Left colon (tissue), 2 donors: ENCODE measurements around the gene KANK3. TPM values are rescaled to one million over a fixed set of nuclear protein-coding genes. Genes with fewer than 3 reads are reported as not detected.
A peak's percentile ranks its signal among the peaks of the same experiment; 100 is the strongest.
"Not testable (repeated sequence)": the region's sequence is repeated elsewhere in the genome, so short reads cannot be mapped to it uniquely, and the experiment has no call there.

Experiments
- ATAC-seq: fragments of 200-7000 bp; cut with Tn5 transposase; one replicate; pipeline ENCODE4 v1.9.1; 2020; ENCODE audit warnings: mild to moderate bottlenecking, moderate library complexity
- DNase-seq, 2 donors: peaks; one replicate each; pipeline ENCODE4 v3.0.0-alpha.2; 2020
- intact Hi-C, 2 donors: fragments of 100-400 bp; cut with DNase I in 1 of 2; cut with micrococcal nuclease in 1 of 2; formaldehyde crosslinking; loops; one replicate each; pipeline versions ENCODE4 v1.11.2 to v1.14.0; 2022; cut with DNase I, micrococcal nuclease
- microRNA-seq, 2 donors: library from miRNA; unstranded; fragments of <30 nt; microRNA quantifications; one replicate each; pipeline versions ENCODE4 v1.1.0 to v1.2.0, GENCODE V29; 2020
- total RNA-seq, 2 donors: library from RNA; stranded (reverse); fragmentation: NEBNext Ultra II Directional; extraction: Animal tissue kit (Norgen Biotek cat#: 25700); gene quantifications; one replicate each; pipeline ENCODE4 v1.2.1, GENCODE V29; 2021
- donor health status: DM: no; HTN: no; CAD: no.
- donor health status: DM: yes; HTN: yes; CAD: no.

The KANK3 gene
- total RNA-seq, 2 donors from 2014 or later = 2.4 to 2.6 TPM

DNA sequence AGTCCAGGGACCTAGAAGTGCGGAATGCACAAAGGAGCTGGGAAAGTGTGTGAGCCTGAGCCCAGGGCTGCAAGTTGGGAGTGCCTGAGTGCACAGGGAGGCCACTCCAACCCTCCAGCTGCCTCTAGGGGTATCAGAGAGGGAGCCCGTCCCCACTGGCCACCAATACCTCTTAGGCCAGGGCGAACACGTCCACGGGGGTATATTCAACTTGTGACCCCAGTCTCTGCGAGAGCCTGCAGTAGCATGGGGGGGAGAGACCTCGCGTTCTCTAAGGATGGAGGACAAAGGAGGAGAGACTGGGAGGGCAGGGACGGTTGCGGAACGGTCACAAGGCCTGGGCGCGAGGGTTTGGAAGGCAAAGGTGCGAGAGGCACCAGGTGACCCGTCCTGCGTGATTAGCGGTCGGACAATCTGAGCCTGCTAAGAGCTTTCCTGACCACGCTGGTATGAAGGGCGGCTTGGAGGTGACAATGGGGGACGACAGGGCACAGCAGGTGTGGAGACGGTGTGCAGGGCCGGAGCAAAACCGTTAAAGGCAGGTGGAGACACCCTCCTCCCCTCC, 35.6 kb downstream of the KANK3 start:
- intact Hi-C loops = no loop called here
- ATAC-seq (peak; percentile 27), DNase-seq (no peak)

DNA sequence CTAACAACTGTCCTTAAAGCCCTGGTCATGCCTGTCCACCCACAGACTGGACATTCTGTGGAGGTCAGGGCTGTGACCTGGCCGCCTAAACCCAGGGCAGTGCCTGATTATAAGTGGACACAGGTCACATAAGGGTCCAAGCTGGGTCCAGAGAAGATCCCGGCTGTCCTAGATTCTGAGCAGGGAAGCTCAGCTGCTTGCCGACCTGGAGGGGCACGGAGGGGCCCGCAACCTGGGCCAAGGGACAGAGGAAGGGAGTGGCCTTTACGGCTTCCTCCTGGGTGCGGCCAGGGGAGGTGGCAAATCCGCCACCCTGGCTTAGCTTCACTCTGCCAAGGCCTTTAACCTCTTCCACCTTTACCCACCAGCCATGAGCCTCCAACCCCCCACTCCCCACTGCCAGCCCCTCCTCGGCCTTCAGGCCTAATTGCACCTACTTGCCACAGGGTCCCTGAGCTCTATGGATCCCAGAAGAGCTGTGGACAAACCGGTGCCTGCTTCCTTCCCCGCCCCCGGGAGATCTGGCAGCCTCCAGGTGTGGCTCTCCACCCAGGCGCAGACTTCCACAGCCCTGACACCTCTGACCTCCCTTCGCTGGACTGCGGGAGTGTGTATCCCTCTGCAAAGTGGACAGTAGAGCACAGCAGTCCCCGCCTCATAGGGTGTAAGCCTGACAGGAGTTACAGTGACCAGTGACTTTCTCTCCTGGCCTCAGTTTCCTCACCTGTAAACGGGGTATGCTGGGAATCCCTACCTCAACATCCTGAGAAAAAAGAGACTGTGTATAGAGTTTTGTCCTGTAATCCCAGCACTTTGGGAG, 36.6 kb downstream of the KANK3 start:
- peak; percentile 61 for ATAC-seq
- DNase-seq = peak; percentile 57
- intact Hi-C loops = no loop called here

DNA sequence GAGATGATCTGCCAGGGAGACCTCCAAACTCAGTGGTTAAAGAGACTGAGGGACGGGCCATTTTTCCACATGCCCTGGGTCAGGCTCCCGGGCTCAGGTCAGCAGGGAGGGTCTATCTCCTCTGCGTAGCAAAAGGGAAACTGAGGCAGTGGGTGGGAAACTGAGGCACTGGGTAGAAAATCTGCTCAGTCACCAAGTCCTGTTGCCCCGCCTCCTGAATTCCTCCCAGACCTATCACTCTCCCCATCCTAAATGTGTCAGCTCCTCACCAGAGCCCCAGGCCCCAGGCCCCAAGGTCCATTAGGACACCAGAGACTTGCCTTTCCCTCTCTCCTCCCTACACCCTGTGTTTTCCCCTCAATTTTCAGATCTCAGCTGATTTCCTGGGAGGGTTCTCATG, 37.3 kb downstream of the KANK3 start:
- DNase-seq = no peak
- no peak for ATAC-seq
- intact Hi-C loops = no loop called here

DNA sequence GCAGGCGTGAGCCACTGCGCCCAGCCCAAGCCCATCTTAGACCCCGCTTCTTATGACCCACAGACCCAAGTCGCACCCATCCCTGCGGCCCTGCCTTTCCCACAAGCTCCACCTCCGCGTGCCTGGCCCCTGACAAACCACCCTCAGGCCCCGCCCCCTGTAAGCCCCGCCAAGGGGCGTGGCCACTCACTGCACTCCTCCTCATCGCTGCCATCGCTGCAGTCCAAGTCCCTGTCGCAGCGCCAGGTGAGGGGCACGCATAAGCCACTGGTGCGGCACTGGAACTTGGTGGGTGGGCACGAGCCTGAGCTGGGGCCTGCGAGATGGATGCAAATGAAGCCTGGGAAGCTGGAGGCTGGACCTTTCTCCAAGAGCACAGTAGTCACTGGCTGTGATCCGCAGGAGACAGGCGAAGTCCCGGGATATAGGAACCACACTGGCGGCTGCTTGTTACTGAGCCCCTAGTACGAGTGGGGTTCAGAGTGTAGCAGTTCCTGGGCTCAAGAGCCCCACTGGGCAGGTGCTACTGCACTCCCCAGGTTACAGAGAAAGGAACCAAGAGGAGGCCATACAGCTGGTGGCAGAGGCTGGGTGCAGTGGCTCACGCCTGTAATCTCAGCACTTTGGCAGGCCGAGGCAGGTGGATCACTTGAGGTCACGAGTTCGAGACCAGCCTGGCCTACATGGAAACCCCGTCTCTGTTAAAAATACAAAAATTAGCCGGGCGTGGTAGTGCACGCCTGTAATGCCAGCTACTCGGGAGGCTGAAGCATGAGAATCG, 38.0 kb downstream of the KANK3 start:
- ATAC-seq (no peak), DNase-seq (peak in 1 of 2 donors; percentile 32)
- intact Hi-C loops = no loop called here

DNA sequence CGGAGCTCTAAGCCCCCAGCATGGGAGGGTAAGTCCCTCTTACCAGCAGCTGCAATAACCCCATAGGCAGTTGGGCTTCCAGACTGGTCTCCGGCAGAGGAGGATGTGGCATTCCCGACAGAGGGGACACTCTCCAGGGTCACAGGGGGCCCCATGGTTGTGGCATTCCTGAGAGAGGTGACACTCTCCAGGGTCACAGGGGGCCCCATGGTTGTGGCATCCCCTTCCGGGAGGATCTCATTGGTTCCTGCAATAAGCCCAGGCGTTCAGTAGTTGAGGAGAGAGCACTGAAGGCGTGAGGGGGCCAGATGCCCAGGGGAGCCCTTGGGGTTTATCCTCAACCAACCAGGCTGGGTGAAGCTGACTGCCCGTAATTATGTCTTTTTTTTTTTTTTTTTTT, 40.3 kb downstream of the KANK3 start:
- ATAC-seq = no peak
- DNase-seq = peak in 1 of 2 donors; percentile 4
- intact Hi-C loops = no loop called here

DNA sequence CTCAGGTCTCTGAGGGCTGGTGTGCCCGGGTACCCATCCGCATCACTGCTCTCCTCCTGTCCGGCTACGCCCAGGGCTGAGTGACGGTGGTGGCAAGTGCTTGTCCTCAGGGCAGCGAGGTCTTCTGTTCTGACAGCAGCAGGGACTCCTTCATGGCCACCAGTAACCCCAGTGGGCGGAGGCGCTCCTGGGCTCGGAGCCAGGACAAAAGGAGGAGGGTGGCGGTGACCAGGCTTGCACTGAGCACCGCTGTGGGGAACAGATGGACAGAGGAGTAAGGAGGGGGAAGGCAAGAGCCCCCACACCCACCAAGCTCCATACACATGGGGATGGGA, 40.7 kb downstream of the KANK3 start:
- intact Hi-C loops = no loop called here
- DNase-seq = peak in 1 of 2 donors; percentile 32
- ATAC-seq = peak; percentile 15

DNA sequence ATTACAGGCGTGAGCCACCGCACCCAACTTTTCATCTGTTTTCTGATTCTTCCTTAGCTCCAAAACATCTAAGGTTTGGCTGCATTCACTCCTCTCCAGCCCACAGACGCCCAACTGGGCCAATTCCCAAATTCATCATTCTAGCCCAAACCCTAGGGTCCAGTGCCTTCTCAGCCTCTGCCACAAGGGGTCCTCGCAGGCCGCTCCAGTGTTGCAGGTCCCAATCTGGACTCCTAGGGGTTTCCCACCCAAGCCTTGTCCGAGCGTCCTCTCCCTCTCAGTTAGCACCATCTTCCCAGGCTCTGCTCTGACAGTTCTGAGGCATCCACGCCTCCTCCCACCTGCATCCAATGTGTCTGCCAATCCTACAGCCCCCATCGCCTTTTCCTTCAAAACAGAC, 51.7 kb downstream of the KANK3 start:
- DNase-seq, intact Hi-C loops: not testable (repeated sequence)
- ATAC-seq = peak; percentile 50

DNA sequence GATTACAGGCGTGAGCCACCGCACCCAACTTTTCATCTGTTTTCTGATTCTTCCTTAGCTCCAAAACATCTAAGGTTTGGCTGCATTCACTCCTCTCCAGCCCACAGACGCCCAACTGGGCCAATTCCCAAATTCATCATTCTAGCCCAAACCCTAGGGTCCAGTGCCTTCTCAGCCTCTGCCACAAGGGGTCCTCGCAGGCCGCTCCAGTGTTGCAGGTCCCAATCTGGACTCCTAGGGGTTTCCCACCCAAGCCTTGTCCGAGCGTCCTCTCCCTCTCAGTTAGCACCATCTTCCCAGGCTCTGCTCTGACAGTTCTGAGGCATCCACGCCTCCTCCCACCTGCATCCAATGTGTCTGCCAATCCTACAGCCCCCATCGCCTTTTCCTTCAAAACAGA, 66.6 kb downstream of the KANK3 start:
- ATAC-seq = peak; percentile 60
- intact Hi-C loops, DNase-seq: not testable (repeated sequence)

Small RNA genes within 50 kb of the gene (microRNA-seq; reads per million reads assigned to microRNA genes)
- 6.8 to 7.5 reads per million in 2 donors for gene MIR4999

Other genes starting within 250 kb of the KANK3 start
- not detected for gene FBN3, start 193.7 kb downstream of the KANK3 start, total RNA-seq
- gene CERS4, start 133.9 kb downstream of the KANK3 start, total RNA-seq = 1 to 10 TPM; 3.8 to 7.3 TPM
- gene CD320, start 34.9 kb downstream of the KANK3 start, total RNA-seq = 10 to 100 TPM; 46.0 to 46.2 TPM
- gene NDUFA7, start 21.9 kb downstream of the KANK3 start, total RNA-seq = 10 to 100 TPM; 49.3 to 59.6 TPM
- gene RPS28, start 21.8 kb downstream of the KANK3 start, total RNA-seq = 1,000 to 10,000 TPM; 1,489 to 1,517 TPM
- 1 to 10 TPM; 3.2 TPM for gene ANGPTL4, start 20.9 kb upstream of the KANK3 start, total RNA-seq
- 100 to 1,000 TPM; 112 to 135 TPM for gene RAB11B, start 47.1 kb upstream of the KANK3 start, total RNA-seq
- gene MARCHF2, start 70.0 kb upstream of the KANK3 start, total RNA-seq = 10 to 100 TPM; 27.2 to 46.6 TPM
- gene HNRNPM, start 101.7 kb upstream of the KANK3 start, total RNA-seq = 100 to 1,000 TPM in 1 of 2 donors, 10 to 100 TPM in 1; 99.8 to 136 TPM
- gene PRAM1, start 159.4 kb upstream of the KANK3 start, total RNA-seq = under 1 TPM; 0.46 to 0.70 TPM
- 10 to 100 TPM; 22.1 to 22.4 TPM for gene ZNF414, start 170.9 kb upstream of the KANK3 start, total RNA-seq
- 10 to 100 TPM in 1 of 2 donors, 1 to 10 TPM in 1; 5.4 to 12.1 TPM for gene MYO1F, start 234.2 kb upstream of the KANK3 start, total RNA-seq